ENCODE results near the gene VAT1L. TPM values are rescaled to one million over a fixed set of nuclear protein-coding genes. Genes with fewer than 3 reads are reported as not detected.

Gene VAT1L
- polyA plus RNA-seq (ENCODE audit: insufficient read length) = 4.7 TPM
- long read RNA-seq, donor 1, partial matches to known transcripts = 0 of 1 reads
- long read RNA-seq, donor 1, other reads (novel, unspliced or antisense) = 0 of 1 reads
- long read RNA-seq, donor 2, partial matches to known transcripts = 0 of 2 reads
- long read RNA-seq, donor 2, other reads (novel, unspliced or antisense) = 0 of 2 reads
- long read RNA-seq, donor 3 = 0 reads
- long read RNA-seq, donor 4 = 0 reads
- long read RNA-seq, donor 5, partial matches to known transcripts = 0 of 2 reads
- long read RNA-seq, donor 5, other reads (novel, unspliced or antisense) = 0 of 2 reads
- long read RNA-seq, donor 6, partial matches to known transcripts = 0 of 1 reads
- long read RNA-seq, donor 6, other reads (novel, unspliced or antisense) = 0 of 1 reads
- long read RNA-seq, donor 7, partial matches to known transcripts = 0 of 3 reads
- long read RNA-seq, donor 7, other reads (novel, unspliced or antisense) = 0 of 3 reads
- long read RNA-seq, donor 8, partial matches to known transcripts = 0 of 1 reads
- long read RNA-seq, donor 8, other reads (novel, unspliced or antisense) = 0 of 1 reads

- peak; percentile 60 for DNase-seq
Observed at GRCh38 chr16:77788181-77789084, at the start of gene VAT1L. VAT1L (plus strand) TSS chr16:77788564; CDS start chr16:77788683, 119 bp downstream.

DNA sequence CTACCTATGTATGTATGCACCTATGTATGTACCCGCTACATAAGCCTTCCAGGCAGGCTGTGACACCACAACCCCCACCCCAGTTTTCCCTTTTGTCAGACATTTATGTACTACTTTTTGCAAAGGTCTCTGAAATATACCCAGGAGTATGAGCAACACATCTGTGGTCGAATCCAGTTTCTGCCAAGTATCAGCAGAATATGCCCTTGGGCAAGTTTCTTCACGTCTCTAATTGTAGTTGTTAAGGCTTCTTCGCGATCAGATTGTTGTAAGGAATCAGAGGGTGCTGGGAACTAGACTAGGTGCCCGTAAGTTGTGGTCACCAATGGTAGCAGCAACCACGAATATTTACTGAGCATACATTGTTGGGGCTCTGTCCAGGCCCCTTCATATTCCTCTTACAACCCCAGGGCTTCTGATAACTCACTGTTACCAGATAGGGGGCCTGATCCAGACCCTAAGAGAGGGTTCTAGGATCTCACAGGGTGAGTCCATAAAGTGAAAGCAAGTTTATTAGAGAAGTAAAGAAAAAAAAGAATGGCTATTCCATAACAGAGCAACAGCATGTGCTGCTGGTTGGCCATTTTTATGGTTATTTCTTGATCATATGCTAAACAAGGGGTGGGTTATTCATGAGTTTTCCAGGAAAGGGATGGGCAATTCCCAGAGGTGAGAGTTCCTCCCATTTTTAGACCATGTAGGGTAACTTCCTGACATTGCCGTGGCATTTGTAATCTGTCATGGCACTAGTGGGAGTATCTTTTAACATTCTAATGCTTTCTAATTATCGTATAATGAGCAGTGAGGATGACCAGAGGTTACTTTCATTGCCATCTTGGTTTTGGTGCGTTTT is 49.4 kb upstream of the VAT1L start:
- DNase-seq = no peak

- DNase-seq = no peak
Observed at GRCh38 chr16:77739559-77739892, 48.8 kb upstream of the VAT1L start.

- no peak for DNase-seq
Observed at GRCh38 chr16:77744141-77744540, 44.2 kb upstream of the VAT1L start.

DNA sequence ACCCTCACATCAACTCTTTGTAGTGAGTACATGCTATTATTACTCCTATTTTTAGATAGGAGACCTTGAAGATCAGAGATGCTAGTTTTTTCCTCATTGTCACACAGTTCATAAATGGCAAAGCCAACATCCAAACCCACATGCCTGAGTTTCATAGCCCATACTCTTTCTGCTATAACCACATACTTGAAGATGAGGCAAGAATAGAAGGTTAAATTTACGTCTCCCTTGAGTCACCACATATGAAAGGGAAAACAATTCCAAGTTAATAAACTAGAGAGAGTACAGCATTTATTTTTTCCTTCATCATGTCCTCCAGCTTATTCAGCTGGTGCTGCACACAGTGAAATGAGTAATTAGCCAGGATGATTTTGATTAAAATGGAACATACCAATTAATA is 42.4 kb upstream of the VAT1L start:
- DNase-seq = no peak

DNA sequence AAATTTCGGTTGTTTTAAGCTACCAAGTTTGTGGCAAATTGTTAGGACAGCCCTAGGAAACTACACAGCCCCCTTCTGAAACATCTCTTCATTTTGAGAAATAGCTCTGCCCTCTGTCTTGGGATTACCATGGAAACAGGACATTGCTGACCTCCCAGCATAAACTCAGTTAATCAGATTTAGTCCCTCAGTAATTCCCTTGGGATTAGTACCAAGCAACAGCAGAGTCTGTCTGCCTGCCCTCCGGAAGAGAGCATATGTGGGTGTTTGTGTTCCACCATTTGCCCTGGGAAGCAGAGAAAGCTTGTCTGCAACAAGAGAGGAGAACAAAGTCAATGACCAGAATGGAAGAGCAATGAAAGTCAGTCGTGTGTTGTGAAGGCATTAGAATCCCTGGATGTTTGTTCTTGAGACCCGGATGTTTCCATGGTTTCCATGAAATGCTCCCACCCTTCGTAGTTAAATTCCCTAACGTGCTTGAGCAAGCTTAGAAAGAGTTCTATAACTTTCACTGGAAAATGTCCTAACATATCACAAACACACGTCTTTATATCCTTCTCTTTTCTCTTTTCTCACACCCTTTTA is 39.9 kb upstream of the VAT1L start:
- no peak for DNase-seq

DNA sequence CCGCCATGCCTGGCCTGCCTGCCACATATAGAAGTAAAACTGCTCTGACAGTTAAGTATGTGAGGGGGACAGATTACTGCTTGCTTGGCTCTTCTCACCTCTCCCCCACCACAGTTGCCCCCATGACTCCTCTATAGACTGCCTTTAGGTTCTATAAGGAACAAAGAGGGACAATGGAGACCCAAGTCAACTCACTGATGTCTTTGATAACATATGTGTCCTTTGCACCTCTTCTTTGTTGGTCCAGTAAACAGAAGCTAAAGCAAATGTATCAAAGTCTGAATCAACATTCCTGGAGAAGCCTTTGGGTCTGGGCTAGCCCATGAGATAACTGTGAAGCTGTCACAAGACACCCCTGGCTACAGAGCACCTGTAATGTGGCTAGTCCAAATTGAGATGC is 38.9 kb upstream of the VAT1L start:
- no peak for DNase-seq

DNA sequence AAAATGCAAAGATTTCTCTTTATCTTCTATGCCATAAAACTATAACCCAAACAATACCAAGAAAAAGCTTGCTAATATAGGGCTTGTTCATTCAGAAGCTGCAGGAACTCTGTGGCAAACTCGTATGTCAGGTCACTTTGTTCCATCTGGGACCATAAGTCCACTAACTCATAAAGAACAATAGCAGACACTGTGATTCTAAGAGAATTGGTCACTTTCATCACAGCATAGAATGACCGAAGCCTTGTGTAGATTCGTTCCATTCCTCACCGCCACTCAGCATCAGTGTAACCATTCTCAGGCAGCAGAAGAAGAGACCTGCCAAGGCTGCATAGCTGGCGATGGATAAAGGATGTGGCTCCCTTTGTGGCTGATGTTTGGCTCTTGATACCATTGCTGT is 30.3 kb upstream of the VAT1L start:
- DNase-seq = no peak

- DNase-seq = no peak
Observed at GRCh38 chr16:77758508-77758907, 29.9 kb upstream of the VAT1L start.

- DNase-seq = no peak
Observed at GRCh38 chr16:77759201-77759600, 29.2 kb upstream of the VAT1L start.

GRCh38 chr16:77759821-77760220 is 28.5 kb upstream of the VAT1L start:
- no peak for DNase-seq

DNA sequence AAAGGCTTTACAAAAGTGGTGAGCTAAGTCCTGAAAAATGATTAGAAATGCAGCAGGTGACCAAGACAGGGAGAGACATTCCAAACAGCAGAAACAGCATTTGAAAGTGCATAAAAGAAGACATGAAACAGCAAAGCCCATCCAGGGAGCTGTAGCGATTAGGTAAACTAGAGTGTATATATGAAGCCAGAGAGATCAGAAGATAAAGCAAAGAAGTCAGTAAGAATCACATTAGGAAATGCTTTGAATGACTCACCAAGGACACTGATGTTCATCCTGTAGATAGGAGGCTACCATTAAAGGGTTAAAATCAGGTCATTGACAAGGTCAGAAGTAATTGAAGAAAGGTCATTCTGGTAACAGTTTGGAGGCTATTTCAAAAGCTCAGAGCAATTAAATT is 27.6 kb upstream of the VAT1L start:
- no peak for DNase-seq

DNA sequence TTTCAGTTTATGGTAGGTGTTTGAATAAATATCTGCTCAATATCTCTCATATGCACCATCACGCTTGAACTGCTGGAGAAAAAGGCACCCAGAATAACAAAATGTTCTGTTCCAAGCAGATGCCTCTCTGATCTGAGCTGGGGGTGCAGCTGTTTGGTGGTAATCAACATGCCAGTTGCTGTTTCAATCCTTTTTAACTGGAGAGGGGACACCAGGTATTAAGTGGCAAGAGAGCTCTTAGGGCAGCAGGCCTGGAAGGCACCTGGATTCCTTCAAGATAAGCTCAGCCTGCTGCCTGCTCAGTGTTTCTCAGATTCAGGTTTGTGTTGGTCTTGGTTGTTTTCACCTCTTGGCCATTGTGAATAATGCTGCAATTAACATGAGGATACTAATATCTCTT is 27.2 kb upstream of the VAT1L start:
- DNase-seq = no peak

GRCh38 chr16:77762262-77762661 is 26.1 kb upstream of the VAT1L start:
- DNase-seq = no peak

DNA sequence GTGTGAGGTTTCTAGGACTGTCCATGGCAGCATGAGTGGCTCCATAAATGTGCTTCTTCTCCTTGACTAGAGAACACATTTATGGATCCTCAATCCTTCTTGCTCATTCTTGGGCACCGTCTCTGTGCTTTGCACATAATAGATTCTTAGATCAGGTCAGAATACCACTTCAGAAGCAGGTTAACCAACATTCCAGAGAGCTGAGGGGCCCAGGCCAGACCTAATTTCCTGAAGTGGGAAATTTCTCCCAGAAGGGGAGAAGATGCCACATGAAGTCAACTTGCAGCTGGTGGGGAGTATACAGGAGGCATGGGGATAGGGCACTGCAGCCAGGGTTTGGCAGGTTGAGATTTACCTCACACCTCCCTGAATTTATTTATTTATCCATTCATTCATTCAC is 24.4 kb upstream of the VAT1L start:
- no peak for DNase-seq

- no peak for DNase-seq
Observed at GRCh38 chr16:77767211-77767610, 21.2 kb upstream of the VAT1L start.

- DNase-seq = no peak
Observed at GRCh38 chr16:77767826-77768225, 20.5 kb upstream of the VAT1L start.

- no peak for DNase-seq
Observed at GRCh38 chr16:77775911-77776909, 12.2 kb upstream of the VAT1L start.

- DNase-seq = no peak
Observed at GRCh38 chr16:77777745-77778144, 10.6 kb upstream of the VAT1L start.

- DNase-seq = no peak
Observed at GRCh38 chr16:77780378-77780837, 8.0 kb upstream of the VAT1L start.
